ENCODE measurements around the gene COL4A1.

The COL4A1 gene

DNA sequence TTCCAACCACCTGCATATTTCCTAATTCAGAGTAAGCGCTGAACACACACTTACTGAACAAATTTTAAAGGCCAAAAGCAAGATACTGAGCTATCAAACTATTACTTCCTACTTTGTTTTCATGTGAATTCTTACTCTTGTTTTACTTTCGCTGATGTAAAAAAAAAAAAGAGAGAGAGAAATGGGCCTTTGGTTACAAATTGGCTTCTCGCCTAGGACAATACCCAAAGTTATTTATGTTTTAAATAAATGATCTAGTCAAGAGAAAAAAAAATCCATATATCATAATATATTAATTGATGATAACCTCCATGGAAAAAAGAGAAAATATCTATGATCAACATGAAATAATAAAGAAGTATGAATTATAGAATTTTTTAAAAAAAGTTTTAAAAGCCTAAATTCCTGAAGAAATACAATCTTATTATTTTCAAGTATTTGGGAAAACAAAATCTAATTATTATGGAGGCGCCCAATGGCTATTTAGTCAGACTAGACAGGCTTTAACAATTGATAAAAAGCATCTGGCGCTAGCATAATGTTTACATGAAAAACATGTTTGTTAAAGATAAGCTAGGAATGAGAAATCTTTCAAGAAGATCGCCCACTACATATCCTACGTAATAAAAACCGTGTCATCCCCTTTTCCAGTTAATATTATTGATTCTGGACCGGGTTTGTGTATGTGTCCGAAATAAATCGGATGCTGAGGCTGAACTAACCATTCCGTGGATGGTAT lies 9.0 kb downstream of the COL4A1 start:
- in situ Hi-C loops (cut with MboI; ENCODE audit: low sequenced_read_pairs): no loop called here

DNA sequence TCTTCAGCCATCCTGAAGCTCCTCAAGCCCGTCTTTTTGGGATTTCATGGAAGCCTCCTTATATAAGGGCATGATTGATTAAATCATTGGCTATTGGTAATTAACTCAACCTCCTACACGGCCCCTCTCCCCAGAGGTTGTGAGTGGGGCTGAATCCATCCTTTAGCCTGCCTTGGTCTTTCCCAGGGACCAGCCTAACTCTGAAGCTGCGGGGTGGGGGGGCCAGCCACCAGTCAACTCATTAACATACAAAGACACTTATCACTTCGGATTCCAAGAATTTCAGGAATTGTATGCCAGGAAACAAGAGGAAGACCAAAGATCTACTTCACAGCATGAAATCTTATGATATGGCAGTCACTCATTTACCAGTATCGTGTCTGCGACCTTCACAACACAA lies 9.9 kb downstream of the COL4A1 start:
- in situ Hi-C loops (cut with MboI; ENCODE audit: low sequenced_read_pairs): no loop called here

DNA sequence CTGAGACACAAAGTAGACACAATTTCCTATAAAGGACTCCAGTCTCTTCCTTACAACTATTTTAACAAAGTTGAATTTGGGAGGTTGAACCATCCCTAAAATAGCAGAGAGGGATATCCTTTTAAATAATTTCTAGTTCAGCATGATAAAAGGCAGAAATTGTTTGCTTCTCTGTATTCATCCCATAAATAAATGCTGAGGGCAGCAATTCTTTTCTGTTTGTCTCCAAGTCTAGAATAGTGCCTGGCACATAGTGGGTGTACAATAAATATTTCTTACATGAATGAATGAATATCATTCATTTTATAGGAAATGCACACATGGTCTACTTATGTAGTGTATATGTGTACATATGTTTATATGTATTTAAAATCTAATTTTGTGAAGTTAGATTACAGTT lies 12.3 kb downstream of the COL4A1 start:
- in situ Hi-C loops (cut with MboI; ENCODE audit: low sequenced_read_pairs): no loop called here

DNA sequence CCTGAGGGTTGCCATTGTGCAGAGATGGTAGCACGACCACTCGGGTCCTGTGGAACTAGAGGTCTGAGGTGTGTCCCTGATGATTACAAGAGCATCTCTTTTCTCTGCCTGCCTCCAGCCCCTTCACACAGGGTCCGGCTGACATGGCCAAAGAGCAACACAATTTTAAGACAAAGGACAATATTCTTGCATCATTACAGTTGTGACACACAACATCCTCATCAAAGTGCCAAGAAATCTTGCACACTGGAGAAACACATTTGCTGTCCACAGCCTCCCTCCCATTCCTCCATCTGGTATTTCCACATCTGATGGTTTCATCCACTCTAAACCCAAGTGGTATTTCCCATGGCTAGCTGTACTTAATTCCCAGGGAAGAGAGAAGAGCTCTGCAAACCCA lies 12.8 kb downstream of the COL4A1 start:
- in situ Hi-C loops (cut with MboI; ENCODE audit: low sequenced_read_pairs): no loop called here

DNA sequence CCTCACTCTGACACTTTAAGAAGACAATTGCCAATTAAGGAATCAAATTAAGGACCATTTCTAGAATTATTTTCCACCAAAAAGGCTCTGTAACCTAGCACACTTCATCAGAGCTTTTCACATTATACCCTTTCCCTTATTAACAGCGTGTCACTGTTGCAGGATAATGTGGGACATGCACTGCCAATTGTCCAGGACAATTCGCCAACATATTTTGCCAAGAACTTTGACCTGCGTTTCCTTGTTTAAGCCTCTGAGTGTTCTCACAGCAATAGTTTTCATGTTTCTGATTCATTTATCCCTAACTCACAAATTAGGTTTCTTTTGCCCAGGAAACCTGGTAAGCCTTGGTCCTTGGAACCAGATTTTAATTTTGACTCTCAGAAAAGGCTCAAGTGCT lies 13.3 kb downstream of the COL4A1 start:
- in situ Hi-C loops (cut with MboI; ENCODE audit: low sequenced_read_pairs): no loop called here

DNA sequence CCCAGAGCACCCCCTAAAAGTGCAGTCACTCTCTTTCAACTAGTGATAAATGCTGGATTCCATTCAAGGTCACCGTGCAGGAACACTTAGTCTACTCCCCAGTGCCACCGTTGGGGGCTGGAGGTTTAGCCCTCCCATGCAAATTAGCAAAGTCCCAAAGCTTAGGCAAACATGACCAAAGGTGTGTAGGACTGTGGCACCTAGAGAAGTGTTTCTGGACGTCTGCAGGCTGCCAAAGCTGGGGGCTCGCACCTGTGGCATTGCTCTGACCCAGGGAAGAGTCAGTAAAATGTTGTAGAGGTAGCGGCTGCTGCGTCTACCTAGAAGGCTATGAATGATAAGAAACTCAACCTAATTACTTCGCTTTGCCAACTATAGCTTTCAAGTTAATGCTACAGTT lies 13.9 kb downstream of the COL4A1 start:
- in situ Hi-C loops (cut with MboI; ENCODE audit: low sequenced_read_pairs): no loop called here

DNA sequence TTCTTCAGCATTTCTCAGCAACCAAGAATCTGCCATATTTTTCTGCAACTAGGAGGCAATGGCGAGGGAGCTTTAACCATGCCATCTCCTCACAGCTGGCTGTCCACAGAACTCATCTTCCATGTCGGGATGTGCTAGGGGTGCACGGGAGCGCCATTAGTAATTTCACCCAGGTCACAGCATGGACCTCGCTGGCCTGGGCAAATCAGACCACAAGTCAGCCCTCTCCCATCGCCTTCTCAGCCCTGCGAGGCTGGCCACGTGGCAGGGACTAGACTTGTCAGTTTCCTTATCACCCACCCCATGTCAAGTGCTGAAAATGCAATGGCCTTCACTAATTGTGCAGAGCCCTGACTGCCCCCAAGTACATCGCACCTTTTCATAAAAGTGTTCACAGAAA lies 15.7 kb downstream of the COL4A1 start:
- in situ Hi-C loops (cut with MboI; ENCODE audit: low sequenced_read_pairs): no loop called here

DNA sequence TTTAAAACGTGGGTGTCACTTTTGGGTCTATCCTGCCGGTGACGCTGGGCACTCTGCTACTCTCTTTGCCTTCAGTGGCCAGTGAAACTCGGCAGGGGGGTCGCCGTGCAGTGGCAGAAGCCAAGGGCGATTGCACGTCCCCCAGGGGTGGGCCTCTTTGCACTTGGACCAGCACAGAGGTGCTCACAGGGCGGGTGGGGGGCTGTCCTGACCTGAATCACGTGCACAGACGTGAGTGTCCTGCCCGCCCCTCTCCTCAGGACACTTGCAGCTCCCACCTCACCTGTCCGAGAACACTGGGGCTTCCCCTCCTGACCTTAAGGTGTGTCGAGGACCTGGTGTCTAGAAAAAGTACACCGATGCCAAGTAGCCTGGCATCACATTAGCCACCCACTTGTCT lies 16.1 kb downstream of the COL4A1 start:
- in situ Hi-C loops (cut with MboI; ENCODE audit: low sequenced_read_pairs): no loop called here

DNA sequence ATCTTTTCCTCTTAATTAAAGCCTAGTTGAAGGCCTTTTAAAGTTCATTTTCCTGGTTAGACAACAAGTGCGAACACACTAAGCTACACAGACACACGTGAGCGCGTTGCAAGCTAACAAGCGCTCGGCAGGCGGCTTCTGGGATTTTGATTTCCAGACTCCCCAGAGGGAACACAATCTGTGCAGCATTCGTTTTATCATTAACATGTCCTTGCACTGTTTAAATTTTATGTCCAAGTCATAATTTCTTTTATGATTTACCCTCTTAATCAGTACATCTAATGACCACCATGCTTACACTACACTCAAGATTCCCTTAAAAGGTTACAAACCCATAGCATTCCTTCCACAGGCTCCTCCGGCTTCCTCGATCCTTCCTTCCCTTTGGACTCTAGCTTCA lies 16.8 kb downstream of the COL4A1 start:
- in situ Hi-C loops (cut with MboI; ENCODE audit: low sequenced_read_pairs): no loop called here

DNA sequence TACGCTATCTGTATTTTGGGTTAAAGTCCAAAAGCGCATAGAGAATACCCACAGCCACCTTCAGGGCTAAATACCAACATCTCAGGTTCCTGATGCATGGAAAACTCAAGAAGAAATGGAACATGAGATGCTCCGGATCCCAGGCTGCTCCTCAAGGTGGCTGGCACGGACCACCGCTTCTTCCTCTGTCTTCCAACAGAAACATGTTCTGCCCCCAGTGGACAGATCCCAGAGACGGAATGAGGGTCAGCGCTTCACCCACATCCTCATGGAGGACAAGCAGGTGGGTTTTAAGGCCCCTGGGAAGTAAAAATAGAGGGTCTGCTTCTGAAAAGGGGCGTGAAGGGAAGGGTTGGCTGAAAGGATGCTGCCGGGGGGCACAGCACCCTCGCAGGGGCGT lies 17.3 kb downstream of the COL4A1 start:
- in situ Hi-C loops (cut with MboI; ENCODE audit: low sequenced_read_pairs): no loop called here

DNA sequence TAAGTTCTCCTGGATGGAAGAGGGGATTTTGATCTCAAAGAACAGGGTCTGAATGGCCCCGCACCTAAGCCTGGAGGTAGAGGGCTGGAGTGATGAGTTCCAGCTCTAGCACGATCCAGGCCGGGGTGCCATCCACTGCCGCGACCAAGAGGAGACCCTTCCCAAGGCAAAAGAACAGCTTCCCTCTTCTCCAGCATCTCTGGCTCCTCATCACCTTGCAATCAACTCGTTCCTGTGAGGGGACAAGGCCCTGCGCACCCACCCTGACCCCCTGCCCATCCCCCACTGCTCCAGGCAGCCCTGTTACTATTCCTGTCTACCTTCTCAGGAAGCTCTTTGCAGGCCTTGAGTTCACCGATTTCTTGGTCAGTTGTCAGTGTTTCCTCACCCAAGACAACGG lies 17.8 kb downstream of the COL4A1 start:
- in situ Hi-C loops (cut with MboI; ENCODE audit: low sequenced_read_pairs): no loop called here

DNA sequence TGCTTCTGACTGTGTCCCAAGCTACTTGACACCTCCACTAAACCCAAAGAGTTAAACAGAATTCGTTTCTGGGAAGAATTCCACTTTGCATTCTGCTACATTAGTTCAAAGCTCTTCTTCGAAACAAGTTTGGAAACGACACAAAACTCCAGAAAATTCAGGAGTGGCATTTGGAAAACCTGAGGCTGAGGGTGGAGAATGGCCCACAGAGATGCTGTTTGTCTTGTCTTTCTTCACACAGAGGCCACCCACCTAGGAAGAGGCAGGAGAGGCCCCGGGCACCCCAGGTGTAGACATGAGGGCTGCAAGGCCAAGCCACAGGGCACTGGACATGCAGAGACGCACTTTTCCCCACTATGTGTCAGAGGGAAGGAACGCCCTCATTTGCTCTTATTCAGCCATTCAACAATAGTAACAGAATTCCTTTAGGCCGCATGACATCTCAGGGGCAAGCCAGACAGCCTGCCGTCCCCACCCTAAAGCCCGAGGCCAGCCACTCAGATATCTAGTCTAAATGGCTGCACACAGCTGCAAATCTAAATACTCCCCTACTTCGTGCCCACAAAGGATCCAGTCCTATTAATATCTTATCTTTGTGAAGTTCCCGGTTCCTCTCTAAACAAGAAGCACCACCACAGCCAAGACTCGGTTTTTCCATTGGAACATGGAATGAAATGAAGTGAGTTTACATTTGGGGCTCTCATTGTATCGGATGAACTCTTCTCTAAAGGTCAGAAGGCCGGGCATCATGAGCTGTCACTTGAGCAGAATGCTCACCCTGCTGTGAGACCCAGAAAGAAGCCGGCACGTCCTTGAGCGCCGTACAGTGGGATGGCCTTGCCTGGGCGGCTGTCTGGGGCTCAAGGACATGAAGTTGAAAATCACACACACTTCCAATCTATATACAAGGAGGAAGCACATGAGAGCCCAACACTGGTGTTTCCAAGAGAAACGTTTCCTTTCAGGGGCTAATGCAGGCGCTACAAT lies 19.8 kb downstream of the COL4A1 start:
- in situ Hi-C loops (cut with MboI; ENCODE audit: low sequenced_read_pairs): no loop called here

DNA sequence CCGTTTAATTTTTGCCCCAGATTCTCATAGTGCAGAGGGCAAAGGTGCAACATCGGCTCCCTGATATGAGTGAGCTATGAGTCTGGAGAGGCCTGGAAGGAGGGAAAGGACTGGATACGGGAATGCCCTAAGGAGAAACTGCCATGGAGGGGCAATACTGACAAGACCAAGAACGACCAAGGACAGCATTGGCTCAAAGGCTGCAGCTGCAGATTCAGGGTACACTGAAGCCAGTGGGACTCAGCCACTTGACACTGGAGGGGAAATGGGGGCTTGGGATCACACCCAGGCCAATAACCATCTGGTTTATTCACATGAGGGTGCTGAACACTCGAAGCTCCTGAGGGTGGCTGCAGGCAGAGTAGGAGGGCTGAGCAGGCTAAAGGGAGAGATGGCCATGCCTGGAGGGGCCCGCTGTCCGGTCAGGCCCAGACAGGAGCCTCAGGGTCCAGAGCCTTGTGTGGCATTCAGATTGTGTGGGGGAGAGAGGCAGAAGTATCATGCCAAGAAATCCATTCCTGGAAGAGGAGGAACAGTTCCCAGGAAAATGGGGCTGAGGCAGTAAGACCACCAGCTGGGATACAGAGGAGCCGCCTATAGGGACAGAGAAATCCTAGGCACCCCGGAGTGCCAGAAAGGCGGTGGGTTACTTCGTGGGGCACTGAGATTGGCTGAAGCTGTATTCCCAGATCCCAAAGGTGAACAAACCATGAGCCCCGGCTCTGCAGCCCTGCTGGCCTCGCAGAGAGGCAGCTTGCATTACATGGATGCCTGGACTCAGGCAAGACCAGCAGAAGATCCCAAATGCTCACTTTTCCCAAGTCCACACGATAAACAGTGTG lies 20.7 kb downstream of the COL4A1 start:
- in situ Hi-C loops (cut with MboI; ENCODE audit: low sequenced_read_pairs): no loop called here

DNA sequence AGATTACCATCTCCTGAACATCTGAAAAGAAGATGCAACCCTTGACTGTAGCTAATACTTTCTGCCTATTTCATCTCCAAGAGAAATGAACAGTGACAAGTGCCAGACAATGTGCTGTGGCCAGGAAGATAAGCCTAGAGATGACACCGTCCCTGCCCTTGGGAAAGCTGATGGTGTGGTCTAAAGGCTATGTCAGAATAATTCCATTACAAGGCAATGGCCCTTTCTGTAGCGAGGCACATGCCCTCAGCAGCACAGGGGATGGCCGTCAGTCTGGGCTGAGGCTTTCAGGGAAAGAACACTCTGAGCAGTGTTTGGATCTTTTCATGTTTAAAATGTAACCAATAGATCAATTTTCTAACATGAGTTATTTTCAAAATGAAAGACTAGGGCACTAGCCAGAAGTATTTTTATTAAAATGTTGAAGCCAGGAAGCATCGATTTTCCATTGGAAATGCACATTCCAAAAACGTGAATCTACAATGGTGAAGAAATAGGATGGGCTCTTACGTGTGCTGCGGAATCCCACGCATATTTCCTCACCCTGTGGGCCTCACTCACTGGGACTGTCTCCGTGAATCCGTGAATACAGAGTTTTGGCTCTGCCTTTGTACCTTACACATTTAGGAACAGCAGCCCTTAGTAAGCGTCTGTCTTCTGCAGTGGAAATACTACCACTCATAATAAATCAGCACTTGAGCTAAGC lies 22.0 kb downstream of the COL4A1 start:
- in situ Hi-C loops (cut with MboI; ENCODE audit: low sequenced_read_pairs): no loop called here

DNA sequence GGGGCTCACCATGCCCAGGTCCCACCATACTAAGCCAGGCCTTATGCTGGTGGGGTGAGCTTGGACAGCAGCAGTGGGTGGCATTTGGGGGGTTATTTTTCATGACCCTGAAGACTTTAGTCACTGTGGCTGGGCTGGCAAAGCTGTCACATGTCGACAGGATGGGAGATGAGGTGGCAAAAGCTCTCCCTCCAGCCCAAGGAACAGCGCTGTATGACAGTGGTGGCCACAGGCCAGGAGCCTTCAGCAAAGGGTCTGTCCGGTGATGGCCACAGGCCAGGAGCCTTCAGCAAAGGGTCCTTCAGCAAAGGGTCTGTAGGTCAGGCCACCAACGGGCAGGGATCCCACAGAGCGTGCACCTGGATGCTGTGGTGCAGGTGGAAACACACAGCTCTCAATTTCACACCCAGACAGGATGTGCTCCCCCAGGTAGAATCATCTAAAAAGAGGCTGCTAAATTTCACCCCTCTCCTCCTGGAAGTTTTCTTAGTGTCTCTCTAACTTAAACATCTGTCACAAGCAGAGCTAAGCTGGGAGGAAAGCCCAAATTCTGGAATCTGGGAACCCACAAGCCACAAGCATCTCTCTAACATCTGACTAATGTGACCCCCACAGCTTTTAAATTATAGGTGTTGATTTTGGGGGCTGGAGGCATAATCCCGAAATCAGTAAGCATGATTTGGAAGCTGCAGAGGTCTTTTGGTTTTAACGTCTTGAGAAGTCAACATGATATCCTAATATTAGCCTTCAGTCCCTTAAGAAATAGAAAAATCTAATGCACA lies 23.0 kb downstream of the COL4A1 start:
- in situ Hi-C loops (cut with MboI; ENCODE audit: low sequenced_read_pairs): no loop called here

DNA sequence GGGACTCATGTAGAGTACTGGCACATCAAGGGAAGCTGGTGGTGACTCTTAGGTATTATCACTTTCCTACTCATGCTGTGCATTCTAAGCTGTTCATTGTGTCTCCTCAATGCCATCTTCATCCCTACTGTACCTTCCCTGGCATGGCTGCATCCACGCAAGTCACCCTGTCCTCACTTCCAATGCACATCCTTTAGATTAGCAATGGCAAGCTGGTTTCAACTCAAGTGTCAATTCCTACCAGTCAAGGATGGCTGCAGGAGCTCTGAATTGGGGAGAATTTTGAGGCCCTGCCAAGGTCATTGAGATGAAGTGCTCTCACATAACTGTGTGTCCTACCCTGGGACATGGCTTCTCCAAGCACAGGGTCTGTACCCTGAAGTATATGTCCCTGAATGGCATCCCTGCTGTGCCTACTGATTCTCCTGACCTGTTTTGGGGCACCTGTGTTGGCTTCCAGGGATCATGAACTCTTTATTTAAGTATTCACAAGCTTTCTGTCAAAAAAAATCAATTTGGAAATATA lies 24.6 kb downstream of the COL4A1 start:
- in situ Hi-C loops (cut with MboI; ENCODE audit: low sequenced_read_pairs): no loop called here

DNA sequence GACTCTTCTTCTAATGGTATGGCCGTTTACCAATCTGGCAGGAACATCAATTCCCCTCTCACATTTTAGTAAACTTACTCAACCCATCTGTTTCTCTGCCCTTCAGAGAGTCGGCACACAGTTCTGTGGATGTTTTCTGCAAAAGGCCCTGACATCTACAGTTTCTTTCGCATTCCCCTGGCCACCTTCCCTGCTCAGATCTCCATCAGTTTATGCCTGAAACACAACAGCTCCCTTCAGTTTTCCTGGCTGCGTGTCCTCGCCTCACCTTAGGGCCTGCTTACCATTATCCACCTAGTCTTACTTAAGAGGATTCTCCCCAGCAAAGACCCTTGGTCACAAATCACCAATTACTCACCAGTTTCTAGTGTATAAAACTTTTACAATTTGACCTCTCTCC lies 25.2 kb downstream of the COL4A1 start:
- in situ Hi-C loops (cut with MboI; ENCODE audit: low sequenced_read_pairs): no loop called here

DNA sequence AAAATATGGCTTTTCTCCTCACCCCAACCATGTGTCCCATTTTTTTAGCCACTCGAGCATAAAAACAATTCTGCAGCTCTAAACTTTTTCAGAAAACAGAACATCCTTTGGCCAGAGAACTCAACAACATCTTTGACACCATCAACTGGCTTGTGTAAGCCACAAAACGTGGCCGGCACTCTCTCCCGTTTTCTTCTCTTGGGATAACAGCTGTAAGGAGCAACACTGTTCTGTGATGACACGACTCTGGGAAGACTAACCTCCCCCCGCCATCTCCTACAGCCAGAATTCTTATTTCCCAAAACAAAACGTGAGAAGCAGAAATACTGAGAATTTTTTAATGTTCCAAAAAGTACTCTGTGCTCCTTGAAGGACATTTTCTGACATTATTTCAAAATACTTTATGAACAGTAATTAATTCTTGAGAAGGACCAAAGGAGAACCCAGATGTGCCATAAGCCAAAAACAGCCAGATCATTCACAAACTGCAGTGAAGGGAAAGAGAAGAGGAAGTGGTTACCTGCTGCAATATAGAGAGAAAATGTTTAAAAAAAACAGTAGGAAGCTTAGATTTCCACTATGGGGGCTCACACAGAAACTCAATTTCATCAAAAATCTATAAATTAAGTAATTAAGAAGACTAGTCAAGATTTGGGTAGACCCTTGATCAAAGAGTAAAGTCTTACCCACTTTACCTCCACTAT lies 25.8 kb downstream of the COL4A1 start:
- in situ Hi-C loops (cut with MboI; ENCODE audit: low sequenced_read_pairs): no loop called here

DNA sequence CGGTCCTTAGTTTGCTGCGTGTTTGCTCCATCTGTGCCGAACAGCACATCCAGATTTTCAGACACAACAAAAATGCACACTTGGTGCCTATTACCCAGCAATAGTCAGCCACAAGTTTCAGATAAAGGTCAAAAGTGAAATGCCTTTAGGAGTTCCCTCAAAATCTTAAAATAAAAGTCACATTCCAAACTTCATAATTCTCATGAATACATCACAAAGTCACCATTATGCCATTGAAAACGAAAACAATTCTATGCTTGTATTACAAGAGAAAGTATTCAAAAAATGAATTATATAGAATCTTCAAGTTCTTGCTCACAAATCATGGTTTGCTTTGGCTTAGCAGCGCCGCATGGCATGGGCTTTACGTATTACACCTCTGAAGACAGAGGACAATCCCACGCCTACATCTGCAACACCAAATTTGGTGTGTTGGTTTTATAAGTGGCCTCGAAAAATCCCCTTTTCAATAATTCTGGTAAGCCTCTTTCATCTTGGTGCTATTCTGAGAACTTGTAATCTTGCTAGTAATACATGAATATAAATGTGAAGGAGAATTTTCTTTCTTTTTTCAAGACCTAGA lies 26.6 kb downstream of the COL4A1 start:
- in situ Hi-C loops (cut with MboI; ENCODE audit: low sequenced_read_pairs): no loop called here

All from HL-60/S4 (cell line).